DOHH2 (cell line): ENCODE data around the gene ABLIM3.

Experiments used
- H3F3A ChIP-seq: fragments of 200-600 bp; sonication (generic), shearing (Covaris generic); 2 replicates; pipeline ENCODE4 v1.6.0; 2016; ENCODE audit warnings: antibody characterized with exemption, mild to moderate bottlenecking; ENCODE audit not compliant: control insufficient read depth, insufficient read depth
- H3K27ac ChIP-seq: fragments of 200-600 bp; sonication (generic); 2 replicates; pipeline ENCODE4 v1.5.1; 2014; ENCODE audit warnings: low read depth, mild to moderate bottlenecking, low read length, moderate library complexity
- H3K27me3 ChIP-seq: fragments of 200-600 bp; sonication (generic); 2 replicates; pipeline ENCODE4 v1.6.1; 2014; ENCODE audit warnings: mild to moderate bottlenecking, low read length, mixed read lengths; ENCODE audit not compliant: control insufficient read depth
- H3K36me3 ChIP-seq: fragments of 200-600 bp; sonication (generic); 2 replicates; pipeline ENCODE4 v1.6.1; 2014; ENCODE audit warnings: mild to moderate bottlenecking, low read length, moderate library complexity, mixed read lengths; ENCODE audit not compliant: control insufficient read depth
- H3K4me1 ChIP-seq: fragments of 200-600 bp; sonication (generic); 2 replicates; pipeline ENCODE4 v1.6.1; 2014; ENCODE audit warnings: mild to moderate bottlenecking, low read length, mixed read lengths; ENCODE audit not compliant: control insufficient read depth
- H3K4me2 ChIP-seq: fragments of 200-600 bp; sonication (generic); 2 replicates; pipeline ENCODE4 v1.6.0; 2014; ENCODE audit warnings: mild to moderate bottlenecking, low read length, moderate library complexity
- H3K4me3 ChIP-seq: fragments of 200-600 bp; sonication (generic); 2 replicates; pipeline ENCODE4 v1.5.1; 2014; ENCODE audit warnings: mild to moderate bottlenecking, low read length, mixed read lengths
- H3K79me2 ChIP-seq: fragments of 200-600 bp; sonication (generic); 2 replicates; pipeline ENCODE4 v1.6.1; 2014; ENCODE audit warnings: mild to moderate bottlenecking, low read length, mixed read lengths; ENCODE audit not compliant: control insufficient read depth
- H3K9me2 ChIP-seq: fragments of 200-600 bp; sonication (generic); replicated peaks from 2 replicates; pipeline ENCODE4 v1.6.1; 2014; ENCODE audit warnings: mild to moderate bottlenecking, low read length, mixed read lengths; ENCODE audit not compliant: control insufficient read depth
- H3K9me3 ChIP-seq: fragments of 200-600 bp; sonication (generic); 2 replicates; pipeline ENCODE4 v1.6.1; 2014; ENCODE audit warnings: antibody characterized with exemption, low read length, mixed read lengths; ENCODE audit not compliant: control insufficient read depth, insufficient read depth
- H4K20me1 ChIP-seq: fragments of 200-600 bp; sonication (generic); 2 replicates; pipeline ENCODE4 v1.6.0; 2014; ENCODE audit warnings: low read depth, mild to moderate bottlenecking, antibody characterized with exemption, low read length, moderate library complexity; ENCODE audit not compliant: control insufficient read depth, insufficient read depth
- EZH2phosphoT487 ChIP-seq: fragments of 200-600 bp; sonication (generic); IDR thresholded peaks from 2 replicates; pipeline ENCODE4 v1.6.1; 2017; ENCODE audit warnings: borderline replicate concordance, mild to moderate bottlenecking, antibody characterized with exemption, low read length, moderate library complexity, mixed read lengths
- TF ChIP-seq, protein P1 (sequence below): fragments of 200-600 bp; sonication (generic); IDR thresholded peaks from one replicate; pipeline ENCODE4 v1.5.1; 2014; ENCODE audit warnings: antibody characterized with exemption, mild to moderate bottlenecking, low read depth, low read length; ENCODE audit not compliant: poor library complexity, severe bottlenecking

Gene ABLIM3

GRCh38 chr5:149177339-149177843, 36.1 kb downstream of the ABLIM3 start:
- Histone ChIP-seq H3K27me3 (peaks cover 12% of the 10 kb centered on the region), H3K79me2 (no peaks in the 10 kb centered on the region)

DNA sequence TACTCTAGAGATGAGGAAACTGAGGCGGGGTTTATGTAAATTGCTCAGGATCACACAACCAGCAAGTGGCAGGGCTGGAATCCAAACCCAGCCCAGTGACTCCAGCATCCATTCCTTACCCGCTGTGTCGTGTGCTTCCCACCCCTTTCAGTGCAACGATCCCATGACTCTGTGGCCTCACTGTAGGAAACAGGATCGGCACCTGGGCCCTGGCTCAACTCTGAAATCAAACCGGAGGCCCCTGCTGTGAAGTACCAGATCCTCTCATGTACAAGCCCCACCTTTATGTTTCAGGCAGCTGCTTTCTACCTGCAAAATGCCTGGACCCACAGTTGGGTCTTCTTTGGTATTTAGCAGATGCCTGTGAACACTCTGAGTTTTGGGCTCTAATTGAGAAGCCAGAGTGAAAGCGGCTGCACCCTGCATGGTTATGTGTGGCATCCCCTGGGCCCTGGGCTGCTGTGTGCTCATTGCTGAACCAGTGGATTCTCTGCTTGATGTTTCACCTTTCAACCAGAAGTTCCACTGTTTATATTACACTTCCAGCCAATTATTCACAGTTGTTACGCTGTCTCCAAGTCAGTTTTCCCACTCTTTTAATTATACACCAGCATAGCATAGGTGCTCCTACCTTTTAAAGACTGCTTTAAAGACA, 36.7 kb downstream of the ABLIM3 start:
- H3K36me3 ChIP-seq = no peaks in the 10 kb centered on the region
- H3K4me1 ChIP-seq = no peaks in the 10 kb centered on the region

More at GRCh38 chr5:149177339-149177843, 36.1 kb downstream of the ABLIM3 start:
- Histone ChIP-seq H3K9me2 (no peaks in the 10 kb centered on the region), H3K9me3 (no peaks in the 10 kb centered on the region), H4K20me1 (no peaks in the 10 kb centered on the region), H3K4me2 (no peak overlapping the region), H3K27ac (no peak overlapping the region), H3K4me1 (no peaks in the 10 kb centered on the region), H3K4me3 (no peak overlapping the region), H3K36me3 (no peaks in the 10 kb centered on the region), H3F3A (no peaks in the 10 kb centered on the region)
- TF ChIP-seq EZH2phosphoT487 = no peak
- TF ChIP-seq, protein P1, sequence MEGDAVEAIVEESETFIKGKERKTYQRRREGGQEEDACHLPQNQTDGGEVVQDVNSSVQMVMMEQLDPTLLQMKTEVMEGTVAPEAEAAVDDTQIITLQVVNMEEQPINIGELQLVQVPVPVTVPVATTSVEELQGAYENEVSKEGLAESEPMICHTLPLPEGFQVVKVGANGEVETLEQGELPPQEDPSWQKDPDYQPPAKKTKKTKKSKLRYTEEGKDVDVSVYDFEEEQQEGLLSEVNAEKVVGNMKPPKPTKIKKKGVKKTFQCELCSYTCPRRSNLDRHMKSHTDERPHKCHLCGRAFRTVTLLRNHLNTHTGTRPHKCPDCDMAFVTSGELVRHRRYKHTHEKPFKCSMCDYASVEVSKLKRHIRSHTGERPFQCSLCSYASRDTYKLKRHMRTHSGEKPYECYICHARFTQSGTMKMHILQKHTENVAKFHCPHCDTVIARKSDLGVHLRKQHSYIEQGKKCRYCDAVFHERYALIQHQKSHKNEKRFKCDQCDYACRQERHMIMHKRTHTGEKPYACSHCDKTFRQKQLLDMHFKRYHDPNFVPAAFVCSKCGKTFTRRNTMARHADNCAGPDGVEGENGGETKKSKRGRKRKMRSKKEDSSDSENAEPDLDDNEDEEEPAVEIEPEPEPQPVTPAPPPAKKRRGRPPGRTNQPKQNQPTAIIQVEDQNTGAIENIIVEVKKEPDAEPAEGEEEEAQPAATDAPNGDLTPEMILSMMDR = no peak

DNA sequence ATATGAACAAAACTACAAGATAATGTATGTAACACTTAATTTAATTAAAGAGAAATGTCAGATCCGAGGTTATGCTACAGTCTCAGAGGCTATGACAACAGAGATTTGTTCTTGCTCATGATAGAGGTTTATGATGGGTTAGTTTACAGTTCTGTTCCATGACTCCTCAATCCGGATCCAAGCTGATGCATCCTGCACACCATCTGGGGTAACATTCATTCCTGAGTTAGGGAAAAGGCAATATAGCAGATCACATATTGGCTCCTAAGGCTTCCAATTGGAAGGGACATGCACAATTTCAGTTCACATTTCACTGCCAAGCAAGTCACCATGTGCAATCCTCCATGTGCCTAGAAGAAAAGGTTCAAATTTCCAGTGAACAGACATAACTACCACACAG, 40.4 kb downstream of the ABLIM3 start:
- Histone ChIP-seq H3K9me3 (no peaks in the 10 kb centered on the region), H3F3A (no peaks in the 10 kb centered on the region), H3K27ac (no peak overlapping the region), H3K36me3 (no peaks in the 10 kb centered on the region), H3K79me2 (no peaks in the 10 kb centered on the region), H3K9me2 (no peaks in the 10 kb centered on the region), H3K4me2 (no peak overlapping the region), H3K4me1 (no peaks in the 10 kb centered on the region), H3K4me3 (no peak overlapping the region), H4K20me1 (no peaks in the 10 kb centered on the region), H3K27me3 (peaks cover 11% of the 10 kb centered on the region)
- TF ChIP-seq, protein P1 = no peak
- TF ChIP-seq EZH2phosphoT487 = no peak

More for the DNA sequence above, 36.7 kb downstream of the ABLIM3 start:
- Histone ChIP-seq H3K4me2 (no peak overlapping the region), H3F3A (no peaks in the 10 kb centered on the region), H3K27ac (no peak overlapping the region), H4K20me1 (no peaks in the 10 kb centered on the region), H3K27me3 (peaks cover 11% of the 10 kb centered on the region), H3K79me2 (no peaks in the 10 kb centered on the region), H3K4me3 (no peak overlapping the region), H3K9me3 (no peaks in the 10 kb centered on the region), H3K9me2 (no peaks in the 10 kb centered on the region)
- no peak for TF ChIP-seq EZH2phosphoT487
- TF ChIP-seq, protein P1 = no peak
